DOHH2 (cell line): ENCODE data around the gene PARP16.

Source experiments
- H3F3A ChIP-seq: fragments of 200-600 bp; sonication (generic), shearing (Covaris generic); 2 replicates; pipeline ENCODE4 v1.6.0; 2016; ENCODE audit warnings: antibody characterized with exemption, mild to moderate bottlenecking; ENCODE audit not compliant: control insufficient read depth, insufficient read depth
- H3K27ac ChIP-seq: fragments of 200-600 bp; sonication (generic); 2 replicates; pipeline ENCODE4 v1.5.1; 2014; ENCODE audit warnings: low read depth, mild to moderate bottlenecking, low read length, moderate library complexity
- H3K27me3 ChIP-seq: fragments of 200-600 bp; sonication (generic); 2 replicates; pipeline ENCODE4 v1.6.1; 2014; ENCODE audit warnings: mild to moderate bottlenecking, low read length, mixed read lengths; ENCODE audit not compliant: control insufficient read depth
- H3K36me3 ChIP-seq: fragments of 200-600 bp; sonication (generic); 2 replicates; pipeline ENCODE4 v1.6.1; 2014; ENCODE audit warnings: mild to moderate bottlenecking, low read length, moderate library complexity, mixed read lengths; ENCODE audit not compliant: control insufficient read depth
- H3K4me1 ChIP-seq: fragments of 200-600 bp; sonication (generic); 2 replicates; pipeline ENCODE4 v1.6.1; 2014; ENCODE audit warnings: mild to moderate bottlenecking, low read length, mixed read lengths; ENCODE audit not compliant: control insufficient read depth
- H3K4me2 ChIP-seq: fragments of 200-600 bp; sonication (generic); 2 replicates; pipeline ENCODE4 v1.6.0; 2014; ENCODE audit warnings: mild to moderate bottlenecking, low read length, moderate library complexity
- H3K4me3 ChIP-seq: fragments of 200-600 bp; sonication (generic); 2 replicates; pipeline ENCODE4 v1.5.1; 2014; ENCODE audit warnings: mild to moderate bottlenecking, low read length, mixed read lengths
- H3K79me2 ChIP-seq: fragments of 200-600 bp; sonication (generic); 2 replicates; pipeline ENCODE4 v1.6.1; 2014; ENCODE audit warnings: mild to moderate bottlenecking, low read length, mixed read lengths; ENCODE audit not compliant: control insufficient read depth
- H3K9me2 ChIP-seq: fragments of 200-600 bp; sonication (generic); replicated peaks from 2 replicates; pipeline ENCODE4 v1.6.1; 2014; ENCODE audit warnings: mild to moderate bottlenecking, low read length, mixed read lengths; ENCODE audit not compliant: control insufficient read depth
- H3K9me3 ChIP-seq: fragments of 200-600 bp; sonication (generic); 2 replicates; pipeline ENCODE4 v1.6.1; 2014; ENCODE audit warnings: antibody characterized with exemption, low read length, mixed read lengths; ENCODE audit not compliant: control insufficient read depth, insufficient read depth
- H4K20me1 ChIP-seq: fragments of 200-600 bp; sonication (generic); 2 replicates; pipeline ENCODE4 v1.6.0; 2014; ENCODE audit warnings: low read depth, mild to moderate bottlenecking, antibody characterized with exemption, low read length, moderate library complexity; ENCODE audit not compliant: control insufficient read depth, insufficient read depth
- EZH2phosphoT487 ChIP-seq: fragments of 200-600 bp; sonication (generic); IDR thresholded peaks from 2 replicates; pipeline ENCODE4 v1.6.1; 2017; ENCODE audit warnings: borderline replicate concordance, mild to moderate bottlenecking, antibody characterized with exemption, low read length, moderate library complexity, mixed read lengths
- TF ChIP-seq, protein P1 (sequence below): fragments of 200-600 bp; sonication (generic); IDR thresholded peaks from one replicate; pipeline ENCODE4 v1.5.1; 2014; ENCODE audit warnings: antibody characterized with exemption, mild to moderate bottlenecking, low read depth, low read length; ENCODE audit not compliant: poor library complexity, severe bottlenecking

The PARP16 gene

DNA sequence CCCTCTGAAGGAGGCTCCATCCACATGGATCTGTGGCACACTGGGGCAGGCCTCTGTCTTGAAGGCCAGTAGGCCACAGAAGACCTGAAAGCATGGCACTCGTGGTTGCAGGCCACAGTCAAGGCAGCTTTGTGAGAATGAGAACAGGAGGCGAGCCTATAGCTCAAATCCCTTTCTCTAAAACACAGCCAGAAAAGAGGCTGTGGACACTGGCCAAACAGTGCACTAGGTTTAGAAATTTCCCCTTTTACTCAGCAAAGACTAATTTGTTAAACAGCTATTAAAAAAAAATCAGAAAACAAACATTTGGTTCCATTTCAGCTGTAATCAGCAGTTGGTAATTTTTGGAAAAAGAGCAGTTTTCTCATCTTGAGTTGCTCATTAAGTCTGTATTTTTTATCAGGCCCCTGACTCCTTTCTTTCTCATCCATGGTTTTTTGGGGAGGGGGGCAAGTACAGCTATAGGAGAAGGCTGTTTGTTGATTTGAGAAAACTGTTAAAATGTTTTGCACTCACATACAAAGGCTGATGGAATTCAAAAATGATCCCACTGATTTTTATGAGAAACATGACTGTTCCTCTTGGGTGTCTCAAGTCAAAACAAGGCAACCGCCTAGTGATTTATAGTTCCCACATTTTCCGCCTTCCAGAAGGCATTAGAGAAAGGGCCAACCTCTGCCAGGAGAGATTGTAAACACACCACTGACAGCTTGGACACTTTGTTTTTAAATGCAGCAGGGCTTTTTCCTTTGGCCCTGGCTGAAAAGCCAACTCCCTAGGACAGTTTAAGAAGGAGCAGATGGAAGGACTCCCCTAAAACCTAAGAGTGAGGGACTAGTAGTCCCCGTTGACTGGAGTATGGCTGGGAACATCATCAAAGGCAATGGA lies 28.1 kb downstream of the PARP16 start:
- H3K9me3 ChIP-seq: no peaks in the 10 kb centered on the region
- peaks cover 23% of the 10 kb centered on the region for H3K36me3 ChIP-seq
- H3K4me3 ChIP-seq: no peak overlapping the region
- no peaks in the 10 kb centered on the region for H3K79me2 ChIP-seq
- H3F3A ChIP-seq: no peaks in the 10 kb centered on the region
- H3K27ac ChIP-seq: no peak overlapping the region
- no peak for TF ChIP-seq EZH2phosphoT487
- TF ChIP-seq, protein P1, sequence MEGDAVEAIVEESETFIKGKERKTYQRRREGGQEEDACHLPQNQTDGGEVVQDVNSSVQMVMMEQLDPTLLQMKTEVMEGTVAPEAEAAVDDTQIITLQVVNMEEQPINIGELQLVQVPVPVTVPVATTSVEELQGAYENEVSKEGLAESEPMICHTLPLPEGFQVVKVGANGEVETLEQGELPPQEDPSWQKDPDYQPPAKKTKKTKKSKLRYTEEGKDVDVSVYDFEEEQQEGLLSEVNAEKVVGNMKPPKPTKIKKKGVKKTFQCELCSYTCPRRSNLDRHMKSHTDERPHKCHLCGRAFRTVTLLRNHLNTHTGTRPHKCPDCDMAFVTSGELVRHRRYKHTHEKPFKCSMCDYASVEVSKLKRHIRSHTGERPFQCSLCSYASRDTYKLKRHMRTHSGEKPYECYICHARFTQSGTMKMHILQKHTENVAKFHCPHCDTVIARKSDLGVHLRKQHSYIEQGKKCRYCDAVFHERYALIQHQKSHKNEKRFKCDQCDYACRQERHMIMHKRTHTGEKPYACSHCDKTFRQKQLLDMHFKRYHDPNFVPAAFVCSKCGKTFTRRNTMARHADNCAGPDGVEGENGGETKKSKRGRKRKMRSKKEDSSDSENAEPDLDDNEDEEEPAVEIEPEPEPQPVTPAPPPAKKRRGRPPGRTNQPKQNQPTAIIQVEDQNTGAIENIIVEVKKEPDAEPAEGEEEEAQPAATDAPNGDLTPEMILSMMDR: no peak
- H3K9me2 ChIP-seq: no peaks in the 10 kb centered on the region
- H3K27me3 ChIP-seq: no peaks in the 10 kb centered on the region
- no peaks in the 10 kb centered on the region for H4K20me1 ChIP-seq
- no peaks in the 10 kb centered on the region for H3K4me1 ChIP-seq
- H3K4me2 ChIP-seq: no peak overlapping the region

DNA sequence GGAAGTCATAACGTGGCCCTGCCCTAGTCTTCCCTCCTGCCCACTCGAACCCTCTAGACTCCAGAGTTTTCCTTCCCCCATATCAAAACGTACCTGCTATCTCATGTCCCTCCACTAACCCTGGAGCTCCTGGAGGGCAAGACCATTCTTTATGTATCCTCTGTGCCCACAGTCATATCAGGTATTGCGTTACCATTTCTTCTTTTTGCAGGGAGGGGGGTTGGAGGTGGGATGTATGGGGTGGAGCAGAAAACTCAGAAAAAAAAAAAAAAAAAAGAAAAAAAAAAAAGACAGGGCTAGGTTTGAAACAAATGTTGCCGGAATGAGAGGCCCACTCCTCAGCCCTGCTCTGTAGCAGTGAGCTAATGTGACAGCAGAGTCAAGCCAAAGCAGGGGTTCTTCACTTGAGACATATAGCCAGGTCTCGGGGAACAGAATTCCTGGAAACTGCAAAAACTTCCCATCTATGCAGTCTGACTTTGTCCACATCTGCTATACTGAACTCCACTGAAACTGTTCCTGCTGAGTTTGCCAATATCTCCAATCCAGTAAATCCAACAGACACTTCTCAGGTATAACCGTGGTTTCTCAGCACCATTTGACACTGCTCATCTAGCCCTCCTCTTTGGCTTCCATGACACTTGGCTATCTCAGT lies 31.1 kb downstream of the PARP16 start:
- Histone ChIP-seq H3K9me2 (no peaks in the 10 kb centered on the region), H3F3A (no peaks in the 10 kb centered on the region), H3K36me3 (peaks cover 10% of the 10 kb centered on the region), H3K4me1 (no peaks in the 10 kb centered on the region), H3K4me2 (no peak overlapping the region), H3K79me2 (no peaks in the 10 kb centered on the region), H3K4me3 (no peak overlapping the region), H3K9me3 (no peaks in the 10 kb centered on the region), H4K20me1 (no peaks in the 10 kb centered on the region), H3K27me3 (no peaks in the 10 kb centered on the region), H3K27ac (no peak overlapping the region)
- TF ChIP-seq, protein P1: no peak
- no peak for TF ChIP-seq EZH2phosphoT487

GRCh38 chr15:65254758-65255157 lies 31.9 kb downstream of the PARP16 start:
- Histone ChIP-seq H3K4me2 (no peak overlapping the region), H3K9me3 (no peaks in the 10 kb centered on the region), H3K4me3 (no peak overlapping the region), H3K36me3 (peaks cover 1% of the 10 kb centered on the region), H3K27me3 (no peaks in the 10 kb centered on the region), H4K20me1 (no peaks in the 10 kb centered on the region), H3K79me2 (no peaks in the 10 kb centered on the region), H3K9me2 (no peaks in the 10 kb centered on the region), H3K4me1 (no peaks in the 10 kb centered on the region), H3K27ac (no peak overlapping the region), H3F3A (no peaks in the 10 kb centered on the region)
- TF ChIP-seq, protein P1: no peak
- TF ChIP-seq EZH2phosphoT487: no peak
